Tibial nerve (tissue), 4 donors: Measurements from ENCODE around the gene TCF12. TPM values are rescaled to one million over a fixed set of nuclear protein-coding genes. Genes with fewer than 3 reads are reported as not detected.

Experiments
- DNase-seq, 2 donors: peaks; one replicate each; pipeline ENCODE4 v3.0.0-alpha.2; 2019; ENCODE audit warnings: low spot score in 2 of 2
- H3K27ac ChIP-seq, 4 donors: fragments of 200-600 bp; sonication (generic) in 3 of 4; one replicate each; pipeline ENCODE4 v1.5.1; 2017 to 2019; ENCODE audit warnings: mild to moderate bottlenecking in 1 of 4
- H3K27me3 ChIP-seq, 2 donors: fragments of 200-600 bp; sonication (generic) in 1 of 2; one replicate each; pipeline versions ENCODE4 v1.5.1 to v1.6.0; 2017 to 2019
- H3K36me3 ChIP-seq, 3 donors: fragments of 200-600 bp; sonication (generic); one replicate each; pipeline ENCODE4 v1.5.1; 2018 to 2019
- H3K4me1 ChIP-seq, 4 donors: fragments of 200-600 bp; sonication (generic) in 3 of 4; one replicate each; pipeline ENCODE4 v1.5.1; 2017 to 2019
- H3K4me3 ChIP-seq, 4 donors: fragments of 200-600 bp; sonication (generic) in 3 of 4; one replicate each; pipeline ENCODE4 v1.5.1; 2017 to 2019; ENCODE audit warnings: mild to moderate bottlenecking in 1 of 4, moderate library complexity in 1 of 4
- H3K9me3 ChIP-seq, 4 donors: fragments of 200-600 bp; sonication (generic) in 3 of 4; one replicate each; pipeline ENCODE4 v1.5.1; 2017 to 2019
- EP300 ChIP-seq, 2 donors: sonication (generic); formaldehyde crosslinking; IDR thresholded peaks; one replicate each; pipeline ENCODE4 v1.6.1; 2017; ENCODE audit warnings: antibody characterized with exemption in 2 of 2, mild to moderate bottlenecking in 1 of 2
- POLR2A ChIP-seq, 2 donors: fragments of 450-650 bp; IDR thresholded peaks; one replicate each; pipeline ENCODE4 v1.6.1; 2017; ENCODE audit warnings: antibody characterized with exemption in 2 of 2, mild to moderate bottlenecking in 2 of 2, moderate library complexity in 2 of 2
- WGBS, 2 donors: methylation state at CpG; one replicate each; pipeline ENCODE4 v1.1.5; 2018; 5-methylcytosine and 5-hydroxymethylcytosine counted together
- total RNA-seq, 4 donors: library from RNA; depleted of rRNA; stranded (reverse); fragments of >200 nt; gene quantifications; one replicate each; pipeline ENCODE4 v1.1.0, GENCODE V29; 2016
- TF ChIP-seq, protein P1 (sequence below), 5 experiments: fragments of 200-600 bp in 3 of 5; fragments of 450-650 bp in 2 of 5; sonication (generic) in 3 of 5; IDR thresholded peaks; one replicate each; pipeline ENCODE4 v1.5.1; 2016 to 2019; ENCODE audit warnings: antibody characterized with exemption in 5 of 5, mild to moderate bottlenecking in 3 of 5, moderate library complexity in 2 of 5

Gene TCF12
- total RNA-seq, 4 donors from 2014 or later: 117 to 181 (median 174) TPM

DNA sequence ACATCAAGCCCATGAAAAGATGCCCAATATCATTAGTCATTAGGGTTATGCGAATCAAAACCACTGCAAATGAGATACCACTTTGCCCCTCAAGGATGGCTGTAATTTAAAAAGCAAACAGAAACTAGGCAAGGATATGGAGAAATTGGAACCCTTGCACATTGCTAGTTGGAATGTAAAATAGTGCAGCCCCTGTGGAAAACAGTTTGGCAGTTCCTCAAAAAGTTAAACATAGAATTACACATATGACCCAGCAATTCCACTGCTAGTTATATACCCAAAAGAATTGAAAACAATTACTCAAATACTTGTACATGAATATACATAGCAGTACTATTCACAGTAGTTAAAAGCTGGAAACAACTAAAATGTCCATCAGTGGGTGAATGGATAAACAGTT, 271.0 kb downstream of the TCF12 start:
- Histone ChIP-seq H3K27me3 (no peaks in the 10 kb centered on the region), H3K27ac (no peak overlapping the region), H3K9me3 (no peaks in the 10 kb centered on the region), H3K4me1 (peaks cover 0 to 3% (median 0%) of the 10 kb centered on the region in 4 donors), H3K36me3 (peaks cover 0 to 16% (median 0%) of the 10 kb centered on the region in 3 donors), H3K4me3 (no peak overlapping the region)
- WGBS, 2 donors: 94% methylated on average over 1 of the region's 1 CpG
- TF ChIP-seq, protein P1, sequence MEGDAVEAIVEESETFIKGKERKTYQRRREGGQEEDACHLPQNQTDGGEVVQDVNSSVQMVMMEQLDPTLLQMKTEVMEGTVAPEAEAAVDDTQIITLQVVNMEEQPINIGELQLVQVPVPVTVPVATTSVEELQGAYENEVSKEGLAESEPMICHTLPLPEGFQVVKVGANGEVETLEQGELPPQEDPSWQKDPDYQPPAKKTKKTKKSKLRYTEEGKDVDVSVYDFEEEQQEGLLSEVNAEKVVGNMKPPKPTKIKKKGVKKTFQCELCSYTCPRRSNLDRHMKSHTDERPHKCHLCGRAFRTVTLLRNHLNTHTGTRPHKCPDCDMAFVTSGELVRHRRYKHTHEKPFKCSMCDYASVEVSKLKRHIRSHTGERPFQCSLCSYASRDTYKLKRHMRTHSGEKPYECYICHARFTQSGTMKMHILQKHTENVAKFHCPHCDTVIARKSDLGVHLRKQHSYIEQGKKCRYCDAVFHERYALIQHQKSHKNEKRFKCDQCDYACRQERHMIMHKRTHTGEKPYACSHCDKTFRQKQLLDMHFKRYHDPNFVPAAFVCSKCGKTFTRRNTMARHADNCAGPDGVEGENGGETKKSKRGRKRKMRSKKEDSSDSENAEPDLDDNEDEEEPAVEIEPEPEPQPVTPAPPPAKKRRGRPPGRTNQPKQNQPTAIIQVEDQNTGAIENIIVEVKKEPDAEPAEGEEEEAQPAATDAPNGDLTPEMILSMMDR (IDR thresholded peaks at IDR 0.05): no peak
- TF ChIP-seq EP300 (IDR thresholded peaks at IDR 0.05): no peak
- no peak for TF ChIP-seq POLR2A (IDR thresholded peaks at IDR 0.05)
- DNase-seq: no peak

GRCh38 chr15:57190208-57190607, 271.8 kb downstream of the TCF12 start:
- TF ChIP-seq EP300 (IDR thresholded peaks at IDR 0.05) (no peak), POLR2A (IDR thresholded peaks at IDR 0.05) (no peak)
- TF ChIP-seq, protein P1 (IDR thresholded peaks at IDR 0.05): no peak
- Histone ChIP-seq H3K36me3 (peaks cover 0 to 23% (median 0%) of the 10 kb centered on the region in 3 donors), H3K4me3 (no peak overlapping the region), H3K27me3 (no peaks in the 10 kb centered on the region), H3K9me3 (no peaks in the 10 kb centered on the region), H3K4me1 (no peaks in the 10 kb centered on the region), H3K27ac (no peak overlapping the region)
- WGBS, 2 donors: 100% methylated on average over 1 of the region's 1 CpG
- DNase-seq: no peak

DNA sequence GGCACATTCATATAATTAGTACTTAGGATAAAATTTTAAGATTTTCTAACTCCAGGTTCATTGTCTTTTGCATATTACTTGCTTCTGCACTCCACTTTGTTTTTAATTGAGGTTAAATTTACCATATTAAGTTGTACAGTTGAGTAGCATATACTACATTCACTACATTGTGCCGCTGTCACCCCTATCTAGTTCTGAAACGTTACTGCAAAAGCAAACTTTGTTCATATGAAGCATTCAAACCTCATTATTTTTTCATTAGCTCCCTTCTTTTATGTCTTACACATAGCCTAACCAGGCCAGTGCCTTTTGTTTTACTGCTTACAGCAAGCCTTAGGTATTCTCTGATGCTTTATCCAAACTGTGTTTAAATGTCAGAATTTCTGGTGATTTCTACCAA, 274.7 kb downstream of the TCF12 start:
- DNase-seq: no peak
- H3K36me3 ChIP-seq: peaks cover 0 to 23% (median 0%) of the 10 kb centered on the region in 3 donors
- H3K9me3 ChIP-seq: no peaks in the 10 kb centered on the region
- no peaks in the 10 kb centered on the region for H3K27me3 ChIP-seq
- H3K27ac ChIP-seq: no peak overlapping the region
- TF ChIP-seq EP300 (IDR thresholded peaks at IDR 0.05): no peak
- TF ChIP-seq POLR2A (IDR thresholded peaks at IDR 0.05): no peak
- TF ChIP-seq, protein P1 (IDR thresholded peaks at IDR 0.05): no peak
- 69 to 73% methylated on average over 2 of the region's 2 CpGs for WGBS, 2 donors
- H3K4me3 ChIP-seq: no peak overlapping the region
- H3K4me1 ChIP-seq: peaks cover 0 to 6% (median 0%) of the 10 kb centered on the region in 4 donors

- WGBS, 2 donors: 79 to 84% methylated on average over 1 of the region's 1 CpG
- TF ChIP-seq POLR2A (IDR thresholded peaks at IDR 0.05) (no peak), EP300 (IDR thresholded peaks at IDR 0.05) (no peak)
- TF ChIP-seq, protein P1 (IDR thresholded peaks at IDR 0.05): no peak
- Histone ChIP-seq H3K4me1 (peaks cover 0 to 23% (median 5%) of the 10 kb centered on the region in 4 donors), H3K9me3 (no peaks in the 10 kb centered on the region), H3K36me3 (peaks cover 0 to 23% (median 0%) of the 10 kb centered on the region in 3 donors), H3K4me3 (no peak overlapping the region), H3K27me3 (no peaks in the 10 kb centered on the region), H3K27ac (no peak overlapping the region)
- DNase-seq: no peak
Measured at GRCh38 chr15:57195326-57195725, 276.9 kb downstream of the TCF12 start.

DNA sequence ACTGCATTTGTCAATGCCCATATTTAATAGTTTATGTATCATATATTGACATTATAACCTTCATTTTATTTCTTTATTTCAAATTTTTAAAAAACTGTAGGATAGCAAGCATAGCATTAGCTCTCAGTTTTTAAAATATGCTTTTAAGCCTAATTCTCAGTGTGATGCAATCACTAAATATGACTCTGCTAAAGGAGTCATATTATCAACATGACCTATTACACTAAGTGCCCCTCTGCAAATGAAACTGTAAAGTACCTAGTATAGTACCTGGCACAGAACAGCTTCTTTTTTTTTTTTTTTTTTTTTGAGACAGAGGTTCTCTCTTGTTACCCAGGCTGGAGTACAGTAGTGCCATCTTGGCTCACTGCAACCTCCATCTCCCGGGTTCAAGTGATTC, 278.4 kb downstream of the TCF12 start:
- Histone ChIP-seq H3K9me3 (no peaks in the 10 kb centered on the region), H3K27ac (no peak overlapping the region), H3K36me3 (peaks cover 0 to 23% (median 0%) of the 10 kb centered on the region in 3 donors), H3K4me1 (peaks cover 0 to 23% (median 6%) of the 10 kb centered on the region in 4 donors), H3K27me3 (no peaks in the 10 kb centered on the region), H3K4me3 (no peak overlapping the region)
- 100% methylated on average over 1 of the region's 1 CpG for WGBS, 2 donors
- no peak for DNase-seq
- no peak for TF ChIP-seq POLR2A (IDR thresholded peaks at IDR 0.05)
- TF ChIP-seq EP300 (IDR thresholded peaks at IDR 0.05): no peak
- TF ChIP-seq, protein P1 (IDR thresholded peaks at IDR 0.05): no peak
